GM06990 (cell line): ENCODE data around the gene CNNM1.

Experiments
- DNase-seq: peaks from one replicate; pipeline ENCODE4 v3.0.0-alpha.2; 2011; ENCODE audit not compliant: insufficient read length; ENCODE audit errors: extremely low read depth
- H3K27me3 ChIP-seq: replicated peaks from 2 replicates; pipeline ENCODE4 v1.6.0; 2011; ENCODE audit warnings: low read length; ENCODE audit not compliant: control insufficient read depth, insufficient read depth
- H3K36me3 ChIP-seq: 2 replicates; pipeline ENCODE4 v1.5.1; 2011; ENCODE audit warnings: low read length; ENCODE audit not compliant: control insufficient read depth, insufficient read depth
- H3K4me3 ChIP-seq: replicated peaks from 2 replicates; pipeline ENCODE4 v1.5.1; 2011; ENCODE audit warnings: low read depth, mild to moderate bottlenecking, control low read depth, low read length
- TF ChIP-seq, protein P1 (sequence below): IDR thresholded peaks from 2 replicates; pipeline ENCODE4 v1.5.1; 2011; ENCODE audit warnings: low read length, control low read depth, mild to moderate bottlenecking, inconsistent platforms; ENCODE audit not compliant: insufficient read depth, poor library complexity, severe bottlenecking

Gene CNNM1

DNA sequence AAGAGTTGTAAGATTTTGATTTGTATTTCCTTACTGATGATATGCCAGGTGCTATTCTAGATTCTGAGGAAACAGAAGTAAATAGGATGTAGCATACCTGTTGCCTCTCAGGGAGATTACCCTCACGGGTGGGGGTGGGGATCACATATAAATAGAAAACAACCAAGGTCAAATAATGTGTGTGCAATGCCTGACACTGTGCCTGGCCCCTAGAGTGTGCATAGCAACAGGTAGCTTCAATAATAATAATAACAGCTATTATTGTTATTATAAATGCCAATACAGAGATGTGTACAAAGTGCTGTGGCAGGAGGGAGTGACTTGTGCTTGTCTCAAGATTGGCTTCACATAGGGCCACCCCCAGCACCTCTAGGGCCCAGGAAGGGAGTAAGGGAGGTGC is 24.0 kb downstream of the CNNM1 start:
- H3K27me3 ChIP-seq: no peaks in the 10 kb centered on the region; the same call in 1 of the 2 replicates
- no peak overlapping the region for H3K4me3 ChIP-seq
- TF ChIP-seq, protein P1, sequence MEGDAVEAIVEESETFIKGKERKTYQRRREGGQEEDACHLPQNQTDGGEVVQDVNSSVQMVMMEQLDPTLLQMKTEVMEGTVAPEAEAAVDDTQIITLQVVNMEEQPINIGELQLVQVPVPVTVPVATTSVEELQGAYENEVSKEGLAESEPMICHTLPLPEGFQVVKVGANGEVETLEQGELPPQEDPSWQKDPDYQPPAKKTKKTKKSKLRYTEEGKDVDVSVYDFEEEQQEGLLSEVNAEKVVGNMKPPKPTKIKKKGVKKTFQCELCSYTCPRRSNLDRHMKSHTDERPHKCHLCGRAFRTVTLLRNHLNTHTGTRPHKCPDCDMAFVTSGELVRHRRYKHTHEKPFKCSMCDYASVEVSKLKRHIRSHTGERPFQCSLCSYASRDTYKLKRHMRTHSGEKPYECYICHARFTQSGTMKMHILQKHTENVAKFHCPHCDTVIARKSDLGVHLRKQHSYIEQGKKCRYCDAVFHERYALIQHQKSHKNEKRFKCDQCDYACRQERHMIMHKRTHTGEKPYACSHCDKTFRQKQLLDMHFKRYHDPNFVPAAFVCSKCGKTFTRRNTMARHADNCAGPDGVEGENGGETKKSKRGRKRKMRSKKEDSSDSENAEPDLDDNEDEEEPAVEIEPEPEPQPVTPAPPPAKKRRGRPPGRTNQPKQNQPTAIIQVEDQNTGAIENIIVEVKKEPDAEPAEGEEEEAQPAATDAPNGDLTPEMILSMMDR: no peak
- H3K36me3 ChIP-seq: no peaks in the 10 kb centered on the region
- no peak for DNase-seq

- TF ChIP-seq, protein P1: no peak
- DNase-seq: no peak
- Histone ChIP-seq H3K36me3 (no peaks in the 10 kb centered on the region), H3K27me3 (no peaks in the 10 kb centered on the region; the same call in 1 of the 2 replicates), H3K4me3 (no peak overlapping the region)
Observed at GRCh38 chr10:99357691-99358090, 28.5 kb downstream of the CNNM1 start.

DNA sequence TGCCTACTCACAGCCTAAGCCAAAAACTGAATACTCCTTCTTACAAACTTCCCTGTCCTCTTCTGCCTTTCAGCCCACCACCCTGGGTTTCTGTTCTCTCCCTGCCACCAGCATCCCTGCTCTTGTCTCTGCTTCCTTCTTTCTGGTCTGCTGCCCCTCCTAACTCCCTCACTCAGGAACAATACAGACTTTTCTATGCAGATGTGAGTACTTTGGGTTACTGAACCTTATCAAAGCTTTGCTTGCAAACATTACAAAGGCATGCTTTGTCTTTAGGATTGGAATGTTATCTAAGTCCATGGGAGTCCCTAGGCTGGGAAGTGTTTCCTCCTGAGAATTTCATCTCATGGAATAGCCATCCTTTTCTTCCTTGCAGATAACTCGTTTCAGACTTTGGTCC is 28.9 kb downstream of the CNNM1 start:
- Histone ChIP-seq H3K4me3 (no peak overlapping the region), H3K27me3 (no peaks in the 10 kb centered on the region; the same call in 1 of the 2 replicates), H3K36me3 (no peaks in the 10 kb centered on the region)
- DNase-seq: no peak
- TF ChIP-seq, protein P1: no peak

DNA sequence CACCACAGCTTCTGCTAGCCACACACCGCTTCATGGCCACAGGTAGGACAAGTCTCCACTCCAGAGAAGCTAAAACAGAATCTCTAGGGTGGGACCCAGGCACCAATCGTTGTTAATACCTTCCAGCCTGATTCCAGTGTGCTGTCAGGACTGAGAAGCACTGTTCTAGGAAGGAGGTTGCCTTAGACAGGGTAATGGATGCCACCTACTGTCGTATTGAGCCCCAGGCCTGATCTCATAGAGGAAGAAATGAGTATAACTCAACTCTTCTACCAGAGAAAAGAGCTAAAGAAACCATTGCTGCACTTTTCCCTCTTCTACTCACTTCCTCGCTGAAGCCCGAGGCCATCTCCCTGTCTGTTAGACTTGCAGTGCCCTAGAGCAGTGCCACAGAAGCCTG is 31.8 kb downstream of the CNNM1 start:
- H3K36me3 ChIP-seq: no peaks in the 10 kb centered on the region
- TF ChIP-seq, protein P1: no peak
- no peak for DNase-seq
- no peaks in the 10 kb centered on the region for H3K27me3 ChIP-seq
- H3K4me3 ChIP-seq: no peak overlapping the region

DNA sequence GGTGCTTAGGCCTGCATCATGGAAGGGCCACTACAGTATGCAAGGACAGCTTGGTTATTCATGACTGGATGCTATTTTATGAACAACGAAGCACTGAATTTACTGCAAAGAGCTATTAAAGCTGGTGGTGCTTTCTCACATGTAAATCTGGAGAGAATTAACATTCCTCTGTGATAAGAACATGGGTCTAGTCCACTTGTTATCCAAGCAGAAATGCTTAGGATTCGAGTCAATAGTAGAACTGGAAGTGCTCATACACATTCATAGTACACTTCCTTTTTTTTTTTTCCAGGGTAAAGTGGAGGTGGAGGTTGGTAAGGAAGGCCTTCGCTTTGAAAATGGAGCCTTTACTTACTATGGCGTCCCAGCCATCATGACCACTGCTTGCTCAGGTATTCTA is 35.0 kb downstream of the CNNM1 start:
- peaks cover 1% of the 10 kb centered on the region; the same call in 1 of the 2 replicates for H3K27me3 ChIP-seq
- H3K36me3 ChIP-seq: no peaks in the 10 kb centered on the region
- TF ChIP-seq, protein P1: no peak
- H3K4me3 ChIP-seq: no peak overlapping the region
- DNase-seq: no peak

- DNase-seq: no peak
- Histone ChIP-seq H3K27me3 (peaks cover 1% of the 10 kb centered on the region; the same call in 1 of the 2 replicates), H3K4me3 (no peak overlapping the region), H3K36me3 (no peaks in the 10 kb centered on the region)
- TF ChIP-seq, protein P1: no peak
Observed at GRCh38 chr10:99365311-99365710, 36.2 kb downstream of the CNNM1 start.
